ENCODE results near the gene RND3. TPM values are rescaled to one million over a fixed set of nuclear protein-coding genes. Genes with fewer than 3 reads are reported as not detected.

RND3 gene
- polyA plus RNA-seq, 6 donors from 2014 or later = not detected

GRCh38 chr2:150466741-150467620 lies 20.5 kb downstream of the RND3 start:
- no peaks in the 10 kb centered on the region for H3K36me3 Mint-ChIP-seq
- H3K27me3 Mint-ChIP-seq = no peaks in the 10 kb centered on the region
- H3K4me1 Mint-ChIP-seq = no peaks in the 10 kb centered on the region
- no peak overlapping the region for H3K4me3 Mint-ChIP-seq
- ATAC-seq (ENCODE audit: low read depth in 2 of 2) = no peak
- no peak for DNase-seq
- no peak overlapping the region for H3K27ac Mint-ChIP-seq
- no peaks in the 10 kb centered on the region for H3K9me3 Mint-ChIP-seq

- no peaks in the 10 kb centered on the region for H3K36me3 Mint-ChIP-seq
- no peaks in the 10 kb centered on the region for H3K27me3 Mint-ChIP-seq
- peaks cover 0 to 1% (median 0%) of the 10 kb centered on the region in 7 donors for H3K9me3 Mint-ChIP-seq
- H3K4me1 Mint-ChIP-seq = no peaks in the 10 kb centered on the region
- DNase-seq (no peak), ATAC-seq (ENCODE audit: low read depth in 2 of 2) (no peak)
- H3K27ac Mint-ChIP-seq = no peak overlapping the region
- H3K4me3 Mint-ChIP-seq = no peak overlapping the region
These were observed 21.5 kb downstream of the RND3 start for GRCh38 chr2:150465703-150466569.

GRCh38 chr2:150464986-150465385 lies 22.5 kb downstream of the RND3 start:
- H3K36me3 Mint-ChIP-seq = no peaks in the 10 kb centered on the region
- no peak overlapping the region for H3K4me3 Mint-ChIP-seq
- H3K9me3 Mint-ChIP-seq = peaks cover 0 to 3% (median 0%) of the 10 kb centered on the region in 7 donors
- no peak for DNase-seq
- no peak for ATAC-seq (ENCODE audit: low read depth in 2 of 2)
- H3K27me3 Mint-ChIP-seq = no peaks in the 10 kb centered on the region
- H3K4me1 Mint-ChIP-seq = no peaks in the 10 kb centered on the region
- no peak overlapping the region for H3K27ac Mint-ChIP-seq

- Mint-ChIP-seq H3K27me3 (no peaks in the 10 kb centered on the region), H3K36me3 (no peaks in the 10 kb centered on the region), H3K27ac (no peak overlapping the region), H3K4me1 (no peaks in the 10 kb centered on the region), H3K9me3 (peaks cover 0 to 3% (median 0%) of the 10 kb centered on the region in 7 donors), H3K4me3 (no peak overlapping the region)
- ATAC-seq (ENCODE audit: low read depth in 2 of 2) = no peak
- no peak for DNase-seq
These were observed 23.2 kb downstream of the RND3 start for GRCh38 chr2:150464270-150464669.

- no peak overlapping the region for H3K4me3 Mint-ChIP-seq
- H3K27ac Mint-ChIP-seq = no peak overlapping the region
- no peak for DNase-seq
- no peaks in the 10 kb centered on the region for H3K4me1 Mint-ChIP-seq
- ATAC-seq (ENCODE audit: low read depth in 2 of 2) = no peak
- H3K27me3 Mint-ChIP-seq = no peaks in the 10 kb centered on the region
- no peaks in the 10 kb centered on the region for H3K36me3 Mint-ChIP-seq
- H3K9me3 Mint-ChIP-seq = peaks cover 0 to 3% (median 0%) of the 10 kb centered on the region in 7 donors
These were observed 24.7 kb downstream of the RND3 start for GRCh38 chr2:150462770-150463169.

GRCh38 chr2:150459281-150459680 lies 28.2 kb downstream of the RND3 start:
- H3K27me3 Mint-ChIP-seq = no peaks in the 10 kb centered on the region
- H3K36me3 Mint-ChIP-seq = no peaks in the 10 kb centered on the region
- ATAC-seq (ENCODE audit: low read depth in 2 of 2) = no peak
- H3K9me3 Mint-ChIP-seq = peaks cover 0 to 3% (median under 1%) of the 10 kb centered on the region in 7 donors
- H3K4me3 Mint-ChIP-seq = no peak overlapping the region
- H3K27ac Mint-ChIP-seq = no peak overlapping the region
- no peaks in the 10 kb centered on the region for H3K4me1 Mint-ChIP-seq
- no peak for DNase-seq

GRCh38 chr2:150450765-150451164 lies 36.7 kb downstream of the RND3 start:
- Mint-ChIP-seq H3K4me3 (no peak overlapping the region), H3K9me3 (peaks cover 0 to 7% (median 2%) of the 10 kb centered on the region in 7 donors), H3K27me3 (no peaks in the 10 kb centered on the region)

GRCh38 chr2:150449856-150450255 lies 37.6 kb downstream of the RND3 start:
- H3K4me1 Mint-ChIP-seq = no peaks in the 10 kb centered on the region
- peaks cover 0 to 7% (median 4%) of the 10 kb centered on the region in 7 donors for H3K9me3 Mint-ChIP-seq
- H3K36me3 Mint-ChIP-seq = no peaks in the 10 kb centered on the region
- no peaks in the 10 kb centered on the region for H3K27me3 Mint-ChIP-seq
- ATAC-seq (ENCODE audit: low read depth in 2 of 2) (no peak), DNase-seq (no peak)
- H3K27ac Mint-ChIP-seq = no peak overlapping the region
- H3K4me3 Mint-ChIP-seq = no peak overlapping the region

More at GRCh38 chr2:150450765-150451164, 36.7 kb downstream of the RND3 start:
- Mint-ChIP-seq H3K27ac (no peak overlapping the region), H3K4me1 (no peaks in the 10 kb centered on the region), H3K36me3 (no peaks in the 10 kb centered on the region)
- DNase-seq (no peak), ATAC-seq (ENCODE audit: low read depth in 2 of 2) (no peak)

GRCh38 chr2:150445398-150445797 lies 42.1 kb downstream of the RND3 start:
- Mint-ChIP-seq H3K4me1 (no peaks in the 10 kb centered on the region), H3K36me3 (no peaks in the 10 kb centered on the region), H3K9me3 (peaks cover 0 to 6% (median 0%) of the 10 kb centered on the region in 7 donors), H3K4me3 (peak overlapping the region in 1 of 8 donors; percentile 53), H3K27ac (no peak overlapping the region), H3K27me3 (no peaks in the 10 kb centered on the region)
- DNase-seq (no peak), ATAC-seq (ENCODE audit: low read depth in 2 of 2) (no peak)

- no peaks in the 10 kb centered on the region for H3K27me3 Mint-ChIP-seq
- H3K9me3 Mint-ChIP-seq = peaks cover 0 to 7% (median 0%) of the 10 kb centered on the region in 7 donors
- no peaks in the 10 kb centered on the region for H3K4me1 Mint-ChIP-seq
- no peak for DNase-seq
- H3K27ac Mint-ChIP-seq = no peak overlapping the region
- no peak for ATAC-seq (ENCODE audit: low read depth in 2 of 2)
- no peaks in the 10 kb centered on the region for H3K36me3 Mint-ChIP-seq
- H3K4me3 Mint-ChIP-seq = no peak overlapping the region
These were observed 45.0 kb downstream of the RND3 start for GRCh38 chr2:150442484-150442883.

GRCh38 chr2:150441784-150442183 lies 45.7 kb downstream of the RND3 start:
- Mint-ChIP-seq H3K36me3 (no peaks in the 10 kb centered on the region), H3K4me3 (no peak overlapping the region), H3K4me1 (no peaks in the 10 kb centered on the region), H3K27ac (no peak overlapping the region), H3K9me3 (peaks cover 0 to 14% (median 3%) of the 10 kb centered on the region in 7 donors), H3K27me3 (no peaks in the 10 kb centered on the region)
- ATAC-seq (ENCODE audit: low read depth in 2 of 2) = no peak
- DNase-seq = no peak

- ATAC-seq (ENCODE audit: low read depth in 2 of 2) (no peak), DNase-seq (no peak)
- no peaks in the 10 kb centered on the region for H3K36me3 Mint-ChIP-seq
- H3K27ac Mint-ChIP-seq = no peak overlapping the region
- no peaks in the 10 kb centered on the region for H3K4me1 Mint-ChIP-seq
- no peaks in the 10 kb centered on the region for H3K27me3 Mint-ChIP-seq
- H3K9me3 Mint-ChIP-seq = peaks cover 0 to 15% (median 8%) of the 10 kb centered on the region in 7 donors
- no peak overlapping the region for H3K4me3 Mint-ChIP-seq
These were observed 46.2 kb downstream of the RND3 start for GRCh38 chr2:150441226-150441625.

GRCh38 chr2:150438654-150439053 lies 48.8 kb downstream of the RND3 start:
- no peaks in the 10 kb centered on the region for H3K27me3 Mint-ChIP-seq
- no peak overlapping the region for H3K4me3 Mint-ChIP-seq
- H3K36me3 Mint-ChIP-seq = no peaks in the 10 kb centered on the region
- ATAC-seq (ENCODE audit: low read depth in 2 of 2) (no peak), DNase-seq (no peak)
- H3K27ac Mint-ChIP-seq = no peak overlapping the region
- no peaks in the 10 kb centered on the region for H3K4me1 Mint-ChIP-seq
- peaks cover 5 to 12% (median 9%) of the 10 kb centered on the region in 7 donors for H3K9me3 Mint-ChIP-seq

GRCh38 chr2:150438041-150438440 lies 49.4 kb downstream of the RND3 start:
- ATAC-seq (ENCODE audit: low read depth in 2 of 2) (no peak), DNase-seq (no peak)
- peaks cover 5 to 12% (median 9%) of the 10 kb centered on the region in 7 donors for H3K9me3 Mint-ChIP-seq
- H3K27ac Mint-ChIP-seq = no peak overlapping the region
- H3K4me1 Mint-ChIP-seq = no peaks in the 10 kb centered on the region
- no peaks in the 10 kb centered on the region for H3K36me3 Mint-ChIP-seq
- no peak overlapping the region for H3K4me3 Mint-ChIP-seq
- no peaks in the 10 kb centered on the region for H3K27me3 Mint-ChIP-seq

Data from naive B cell (primary cell).